Raji (cell line): ENCODE measurements around the gene EPYC.

Source experiments
- POLR2A ChIP-seq: IDR thresholded peaks from 2 replicates; pipeline ENCODE4 v1.6.1; 2011; ENCODE audit warnings: low read depth, low read length, control low read depth; ENCODE audit not compliant: insufficient read depth

The EPYC gene

DNA sequence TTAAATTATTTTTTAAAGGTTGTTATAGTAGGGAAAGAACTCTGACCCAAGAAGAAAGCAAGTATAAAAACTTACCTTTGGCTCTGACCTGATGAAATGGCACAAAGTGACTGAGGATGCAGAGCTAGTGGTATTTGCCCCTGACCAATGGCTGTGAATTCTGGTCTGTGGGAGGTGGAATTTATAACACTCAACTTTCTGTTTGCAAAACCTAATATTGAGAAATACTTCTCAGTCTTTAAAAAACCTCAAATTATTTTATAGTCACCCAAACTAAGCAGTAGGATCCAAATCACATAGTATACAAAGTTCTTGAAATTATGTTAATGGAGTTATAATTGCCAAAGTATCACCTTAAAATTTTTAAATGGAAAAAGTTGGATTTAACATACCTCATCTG, at the start of gene EPYC:
TSS of gene EPYC (minus strand) at position 101 of the 400 bp plus-strand sequence. CDS start 2,407 bp downstream, outside the sequence.
- TF ChIP-seq POLR2A, result no peak

DNA sequence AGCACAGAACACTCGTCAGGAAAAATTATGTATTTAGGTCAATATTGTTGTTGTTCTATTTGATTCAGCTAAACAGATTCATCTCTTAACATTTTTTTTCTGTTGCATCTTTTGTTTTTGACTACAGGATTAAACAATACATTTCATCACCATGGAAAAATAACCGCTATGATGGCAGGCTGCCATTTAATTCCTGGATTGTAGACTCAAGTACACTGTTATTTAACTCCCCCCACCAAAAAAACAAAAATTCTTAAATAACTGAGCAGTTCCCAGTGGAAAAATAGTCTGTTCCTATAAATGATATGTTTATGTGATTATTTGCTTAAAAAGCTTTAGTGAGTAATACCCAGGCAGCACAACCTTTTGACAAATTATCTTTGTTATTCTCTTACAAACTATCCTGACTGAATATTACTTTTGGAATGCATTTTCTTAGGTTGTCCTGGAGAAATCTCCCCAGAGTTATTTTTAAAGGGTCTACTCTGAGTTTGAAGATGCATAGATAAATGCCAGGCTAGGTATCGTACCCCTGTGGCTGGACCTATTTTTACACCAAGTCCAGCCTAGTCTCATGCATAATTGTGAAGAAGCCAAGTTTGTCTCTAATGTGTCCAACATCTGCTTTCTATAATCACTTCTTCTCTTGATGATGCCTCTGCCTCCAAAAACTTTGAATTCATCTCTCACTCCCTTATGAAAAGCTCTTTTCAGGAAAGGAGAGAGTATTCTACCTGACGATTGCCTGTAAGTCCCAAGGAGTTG, 49.4 kb upstream of the EPYC start:
- no peak for TF ChIP-seq POLR2A

DNA sequence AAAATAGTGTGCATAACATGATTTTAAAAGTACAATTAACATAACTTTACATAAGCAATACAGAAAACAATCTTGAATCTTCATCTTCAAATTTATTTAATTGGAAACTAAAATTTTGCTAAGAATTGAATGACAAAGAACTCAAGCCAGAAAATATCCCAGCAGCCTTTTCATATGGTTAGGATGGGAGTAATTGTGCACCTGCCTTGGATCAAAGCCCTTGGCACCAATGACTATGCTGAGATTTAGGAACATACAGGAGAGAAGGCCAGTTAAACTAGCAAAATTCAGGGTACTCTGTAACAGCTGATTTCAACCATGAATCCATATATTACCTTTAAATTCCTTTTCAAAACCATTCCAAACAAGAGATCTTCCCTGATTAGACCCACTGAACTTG, 47.3 kb upstream of the EPYC start:
- no peak for TF ChIP-seq POLR2A

GRCh38 chr12:91044586-91044985, 39.8 kb upstream of the EPYC start:
- TF ChIP-seq POLR2A, result no peak

GRCh38 chr12:91043408-91043807, 38.6 kb upstream of the EPYC start:
- no peak for TF ChIP-seq POLR2A

DNA sequence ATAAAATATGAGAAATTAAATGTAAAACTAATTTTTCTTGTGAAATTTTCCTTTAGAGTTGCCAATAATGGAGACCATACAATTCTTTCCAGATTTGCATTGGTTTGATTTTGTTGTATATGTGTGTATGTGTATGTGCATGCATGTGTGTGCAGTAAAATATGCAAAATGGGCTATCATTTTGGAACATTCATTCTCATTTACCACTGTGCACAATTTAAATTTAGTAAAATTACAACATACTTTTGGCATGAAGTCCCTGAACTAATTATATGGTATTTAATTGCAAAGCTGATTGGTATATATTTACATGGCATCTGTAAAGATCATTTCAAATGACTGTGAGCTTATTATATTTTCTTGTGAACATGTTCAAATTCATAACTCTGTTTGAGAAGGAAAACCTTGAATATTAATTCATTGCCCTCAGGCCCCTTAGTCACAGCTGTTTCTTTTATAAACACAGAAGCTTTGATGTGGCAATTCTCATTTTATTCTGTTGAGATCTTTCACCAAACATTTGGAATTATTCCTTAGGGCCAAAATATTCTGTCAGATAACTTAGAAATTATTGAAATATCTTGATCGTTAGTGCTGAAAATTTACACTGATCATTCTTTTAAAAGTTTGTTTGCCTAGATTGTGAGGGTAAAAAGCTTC, 35.5 kb upstream of the EPYC start:
- no peak for TF ChIP-seq POLR2A

DNA sequence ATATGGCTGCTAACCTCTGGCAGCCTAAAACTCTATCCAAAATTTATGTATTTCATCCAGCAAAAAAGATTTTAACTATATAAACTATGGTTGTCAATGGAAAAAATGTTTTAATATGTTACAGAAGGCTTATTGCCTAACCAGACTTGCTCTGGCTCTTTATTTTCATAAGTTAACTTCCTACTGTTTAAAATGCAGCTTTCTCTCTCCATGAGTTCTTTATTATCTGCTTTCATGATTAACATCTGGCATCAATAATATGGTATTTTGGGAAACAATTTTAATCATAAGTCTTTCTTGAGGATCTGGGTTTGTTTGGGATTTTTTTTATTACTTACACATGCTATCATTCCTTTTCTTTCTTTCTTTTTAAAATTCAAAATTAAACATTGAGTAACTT, 32.5 kb upstream of the EPYC start:
- no peak for TF ChIP-seq POLR2A

- no peak for TF ChIP-seq POLR2A
These were observed 28.5 kb upstream of the EPYC start for GRCh38 chr12:91033251-91033650.

DNA sequence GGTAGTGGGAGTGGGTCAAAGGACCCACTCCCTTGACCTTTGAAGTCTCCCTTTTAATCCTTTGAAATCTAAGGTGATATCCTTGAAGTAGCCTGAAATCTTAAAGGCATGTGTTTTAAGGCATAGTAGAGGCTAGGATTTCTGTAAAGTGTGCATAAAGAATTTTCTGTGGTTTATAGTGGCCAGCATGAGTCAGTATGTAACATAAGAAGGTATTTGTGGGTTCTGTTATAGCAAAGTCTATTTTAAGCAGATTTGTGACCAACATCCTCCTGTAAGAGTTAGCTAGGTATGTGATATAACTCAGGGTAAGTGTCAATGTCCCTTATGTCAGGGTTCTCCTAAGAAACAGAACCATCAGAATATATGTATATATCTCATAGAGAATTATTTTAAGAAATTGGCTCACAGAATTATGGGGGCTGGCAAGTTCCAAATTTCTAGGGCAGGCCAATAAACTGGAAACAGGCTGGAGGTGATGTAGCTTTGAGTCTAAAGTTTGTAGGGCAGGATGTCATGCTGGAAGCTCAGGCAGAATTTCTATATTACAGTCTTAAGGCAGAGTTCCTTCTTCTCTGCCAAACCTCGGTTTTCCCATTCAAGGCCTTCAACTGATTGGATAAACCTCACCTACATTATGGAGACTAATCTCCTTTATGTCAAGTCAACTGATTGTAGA, 18.7 kb upstream of the EPYC start:
- no peak for TF ChIP-seq POLR2A

DNA sequence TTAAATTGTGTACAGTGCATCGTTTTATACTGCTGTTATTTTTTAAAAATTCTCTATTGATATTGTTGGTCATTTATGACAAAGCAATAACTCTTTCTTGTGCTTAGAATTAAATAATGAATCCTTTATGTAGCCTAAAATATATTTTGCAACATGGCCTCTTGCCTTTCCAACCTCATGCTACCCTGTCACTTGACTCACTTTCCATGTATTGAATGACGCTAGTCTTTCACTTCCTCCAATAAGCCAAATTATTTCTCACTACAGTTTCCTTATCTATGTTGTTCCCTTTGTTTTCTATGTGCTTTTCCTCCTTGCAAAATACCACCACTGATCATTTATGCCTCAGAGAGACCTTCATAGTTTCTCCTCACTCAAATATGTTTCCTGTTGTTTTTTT, 16.3 kb upstream of the EPYC start:
- TF ChIP-seq POLR2A, result no peak

DNA sequence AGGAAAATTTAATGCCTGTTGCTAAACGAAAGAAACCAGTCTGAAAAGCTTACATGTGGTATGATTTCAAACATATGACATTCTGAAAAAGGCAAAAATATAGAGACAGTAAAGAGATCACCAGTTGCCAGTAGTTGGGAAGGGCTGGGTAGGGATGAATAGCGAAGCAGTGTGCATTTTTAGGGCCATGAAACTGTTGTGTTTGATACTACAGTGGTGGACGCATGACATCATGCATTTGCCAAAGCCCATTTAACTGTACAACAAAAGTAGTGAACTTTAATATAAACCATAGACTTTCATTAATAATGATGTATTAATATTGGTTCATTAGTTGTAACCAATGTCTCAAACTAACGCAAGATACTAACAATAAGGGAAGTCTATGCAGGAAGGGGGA, 14.7 kb upstream of the EPYC start:
- TF ChIP-seq POLR2A, result no peak

GRCh38 chr12:91017511-91018263, 12.9 kb upstream of the EPYC start:
- TF ChIP-seq POLR2A, result no peak

GRCh38 chr12:91017043-91017442, 12.3 kb upstream of the EPYC start:
- TF ChIP-seq POLR2A, result no peak

DNA sequence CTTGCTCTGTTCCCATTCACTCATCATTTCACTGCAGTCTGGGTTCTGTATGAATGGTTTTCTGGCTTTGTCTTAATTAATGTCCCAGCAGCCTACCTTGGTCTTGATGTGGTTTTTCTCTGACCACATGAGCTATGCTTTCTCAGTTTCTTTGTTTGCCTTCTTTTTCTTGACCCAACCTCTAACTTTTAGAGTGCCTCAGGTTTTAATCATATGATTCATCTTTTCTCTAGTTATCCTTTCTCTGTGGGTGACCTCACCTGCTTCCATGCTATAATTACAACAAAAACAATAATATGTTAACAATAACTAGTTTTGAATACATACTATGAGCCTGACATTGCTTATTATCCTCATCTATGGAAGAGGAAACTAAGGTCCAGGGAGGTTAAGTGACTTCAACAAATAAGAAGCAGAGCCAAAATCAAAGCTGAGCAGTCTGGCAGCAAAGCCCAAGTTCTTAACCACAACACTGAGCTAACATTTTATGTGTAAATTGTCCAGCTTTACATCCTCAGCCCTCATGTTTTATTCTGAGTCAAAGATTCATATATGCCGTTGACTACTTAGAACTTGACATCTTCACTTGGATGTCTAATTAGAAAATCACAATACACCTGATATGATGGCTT, 4.7 kb upstream of the EPYC start:
- TF ChIP-seq POLR2A, result no peak

GRCh38 chr12:91007531-91008290, 2.9 kb upstream of the EPYC start:
- TF ChIP-seq POLR2A, result no peak

DNA sequence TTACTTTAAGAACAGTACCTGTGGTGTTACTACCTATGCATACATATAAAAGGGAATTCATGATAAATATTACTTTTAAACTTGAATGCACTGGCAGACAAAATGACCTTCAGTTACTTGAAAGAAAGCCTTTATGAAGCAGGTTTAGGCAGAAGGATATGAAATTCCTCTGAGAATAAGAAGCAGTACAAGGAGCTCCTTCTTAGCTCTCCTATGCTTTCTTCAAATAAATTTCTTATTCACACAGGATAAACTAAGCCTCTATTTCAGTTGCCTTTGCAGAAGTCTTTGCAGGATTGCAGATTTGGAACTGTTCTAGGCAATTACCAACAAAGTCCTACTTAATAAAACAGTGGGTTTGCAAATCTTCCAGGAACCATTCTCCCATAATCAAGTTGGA, 1.0 kb downstream of the EPYC start:
- TF ChIP-seq POLR2A, result no peak
